GM21737 (cell line): ENCODE results near the gene MUC5B.

Experiments used
- ATAC-seq: cut with Tn5 transposase; IDR thresholded peaks from one replicate; pipeline ENCODE4 v1.9.1; 2021; ENCODE audit warnings: mild to moderate bottlenecking, moderate library complexity; ENCODE audit not compliant: unreplicated experiment

The MUC5B gene

DNA sequence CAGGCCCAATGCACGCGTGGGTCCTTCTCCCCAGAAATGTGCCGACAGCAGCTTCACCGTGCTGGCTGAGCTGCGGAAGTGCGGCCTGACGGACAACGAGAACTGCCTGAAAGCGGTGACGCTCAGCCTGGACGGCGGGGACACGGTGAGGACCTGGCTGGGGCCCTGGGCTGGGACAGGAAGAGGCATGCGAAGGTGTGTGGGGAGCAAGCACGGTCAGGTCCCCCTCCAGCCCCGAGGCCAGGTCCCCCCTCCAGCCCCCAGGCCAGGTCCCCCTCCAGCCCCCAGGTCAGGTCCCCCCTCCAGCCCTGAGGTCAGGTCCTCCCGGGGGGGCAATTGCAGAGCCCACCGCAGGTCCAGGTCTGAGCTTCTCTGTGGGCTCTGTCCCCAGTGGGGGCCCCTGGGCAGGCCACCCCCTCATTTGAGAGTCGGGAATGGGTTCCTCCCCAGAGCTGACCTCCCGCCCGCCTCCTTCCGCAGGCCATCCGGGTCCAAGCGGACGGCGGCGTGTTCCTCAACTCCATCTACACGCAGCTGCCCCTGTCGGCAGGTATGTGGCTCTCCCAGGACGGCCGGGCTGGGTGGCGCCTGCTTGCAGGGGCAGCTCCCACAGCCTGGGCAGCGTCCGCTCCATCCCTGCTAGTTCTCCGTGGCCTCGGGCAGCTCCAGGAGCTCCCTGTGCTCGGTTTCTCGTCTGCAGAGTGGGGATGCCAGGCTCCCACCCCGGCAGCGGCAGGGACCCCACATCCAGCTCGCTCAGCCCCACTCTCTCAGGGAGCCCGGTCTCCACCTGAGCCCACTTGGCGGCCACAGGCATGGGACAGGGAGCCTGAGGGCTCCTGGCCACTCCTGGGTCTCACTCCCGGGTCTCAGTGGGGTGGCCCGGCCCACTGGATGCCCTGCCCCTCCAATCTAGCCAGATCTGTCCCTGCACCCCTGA is 7.9 kb downstream of the MUC5B start:
- no peak for ATAC-seq

DNA sequence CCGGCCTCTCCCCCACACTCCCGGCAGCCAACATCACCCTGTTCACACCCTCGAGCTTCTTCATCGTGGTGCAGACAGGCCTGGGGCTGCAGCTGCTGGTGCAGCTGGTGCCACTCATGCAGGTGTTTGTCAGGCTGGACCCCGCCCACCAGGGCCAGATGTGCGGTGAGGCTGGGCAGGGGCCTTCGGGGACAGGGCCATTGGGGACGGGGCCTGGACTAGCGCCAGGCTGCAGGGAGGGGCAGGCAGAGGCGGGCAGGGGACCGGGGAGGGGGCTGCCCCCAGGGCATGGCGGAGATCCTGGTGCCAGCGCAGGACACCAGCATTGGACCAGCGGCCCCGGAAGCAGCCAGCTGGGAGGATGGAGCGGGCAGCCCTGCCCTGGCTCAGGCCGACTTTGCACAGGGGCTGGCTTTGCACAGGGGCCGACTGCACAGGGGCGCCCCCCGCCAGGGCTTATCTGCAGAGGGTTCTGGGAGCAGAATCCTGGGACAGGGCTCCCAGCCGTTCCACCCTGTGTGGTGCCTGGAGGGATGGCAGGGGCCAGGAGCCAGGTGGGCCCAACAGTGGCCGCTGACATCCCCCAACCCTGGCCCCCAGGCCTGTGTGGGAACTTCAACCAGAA is 8.6 kb downstream of the MUC5B start:
- ATAC-seq: no peak

DNA sequence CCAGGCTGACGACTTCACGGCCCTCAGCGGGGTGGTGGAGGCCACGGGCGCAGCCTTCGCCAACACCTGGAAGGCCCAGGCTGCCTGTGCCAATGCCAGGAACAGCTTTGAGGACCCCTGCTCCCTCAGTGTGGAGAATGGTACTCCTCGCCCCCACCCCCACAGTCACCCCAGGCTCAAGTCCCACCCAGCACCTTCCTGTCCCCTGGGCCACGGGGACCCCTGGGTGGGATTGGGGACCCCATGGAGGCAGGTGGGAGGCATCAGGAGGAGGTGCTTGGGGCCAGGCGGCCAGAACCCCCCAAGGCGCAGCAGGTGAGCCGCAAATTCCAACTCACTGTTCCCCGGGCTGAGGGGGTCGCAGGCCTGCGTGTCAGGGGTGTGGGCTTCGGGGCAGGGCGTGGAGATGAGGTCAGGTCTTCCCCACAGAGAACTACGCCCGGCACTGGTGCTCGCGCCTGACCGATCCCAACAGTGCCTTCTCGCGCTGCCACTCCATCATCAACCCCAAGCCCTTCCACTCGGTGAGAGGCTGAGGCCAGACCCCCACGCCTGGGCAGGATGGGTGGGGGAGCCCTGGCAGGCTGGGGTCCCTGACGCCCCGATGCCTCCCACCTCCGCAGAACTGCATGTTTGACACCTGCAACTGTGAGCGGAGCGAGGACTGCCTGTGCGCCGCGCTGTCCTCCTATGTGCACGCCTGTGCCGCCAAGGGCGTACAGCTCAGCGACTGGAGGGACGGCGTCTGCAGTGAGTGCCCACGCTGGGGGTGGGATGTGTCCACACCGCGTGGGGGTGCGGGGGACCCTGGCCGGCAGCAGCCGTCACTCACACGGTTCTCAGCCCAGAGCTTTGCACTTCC is 9.4 kb downstream of the MUC5B start:
- ATAC-seq: no peak

DNA sequence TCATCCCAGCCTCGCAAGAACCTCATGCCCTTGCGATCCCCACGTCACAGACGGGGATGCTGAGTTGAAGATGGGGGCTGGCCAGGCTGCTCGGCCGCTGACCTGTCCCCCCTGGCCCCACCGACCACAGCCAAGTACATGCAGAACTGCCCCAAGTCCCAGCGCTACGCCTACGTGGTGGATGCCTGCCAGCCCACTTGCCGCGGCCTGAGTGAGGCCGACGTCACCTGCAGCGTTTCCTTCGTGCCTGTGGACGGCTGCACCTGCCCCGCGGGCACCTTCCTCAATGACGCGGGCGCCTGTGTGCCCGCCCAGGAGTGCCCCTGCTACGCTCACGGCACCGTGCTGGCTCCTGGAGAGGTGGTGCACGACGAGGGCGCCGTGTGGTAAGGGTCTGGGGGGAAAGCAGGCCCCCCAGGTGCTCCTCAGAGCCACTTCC is 10.0 kb downstream of the MUC5B start:
- no peak for ATAC-seq

DNA sequence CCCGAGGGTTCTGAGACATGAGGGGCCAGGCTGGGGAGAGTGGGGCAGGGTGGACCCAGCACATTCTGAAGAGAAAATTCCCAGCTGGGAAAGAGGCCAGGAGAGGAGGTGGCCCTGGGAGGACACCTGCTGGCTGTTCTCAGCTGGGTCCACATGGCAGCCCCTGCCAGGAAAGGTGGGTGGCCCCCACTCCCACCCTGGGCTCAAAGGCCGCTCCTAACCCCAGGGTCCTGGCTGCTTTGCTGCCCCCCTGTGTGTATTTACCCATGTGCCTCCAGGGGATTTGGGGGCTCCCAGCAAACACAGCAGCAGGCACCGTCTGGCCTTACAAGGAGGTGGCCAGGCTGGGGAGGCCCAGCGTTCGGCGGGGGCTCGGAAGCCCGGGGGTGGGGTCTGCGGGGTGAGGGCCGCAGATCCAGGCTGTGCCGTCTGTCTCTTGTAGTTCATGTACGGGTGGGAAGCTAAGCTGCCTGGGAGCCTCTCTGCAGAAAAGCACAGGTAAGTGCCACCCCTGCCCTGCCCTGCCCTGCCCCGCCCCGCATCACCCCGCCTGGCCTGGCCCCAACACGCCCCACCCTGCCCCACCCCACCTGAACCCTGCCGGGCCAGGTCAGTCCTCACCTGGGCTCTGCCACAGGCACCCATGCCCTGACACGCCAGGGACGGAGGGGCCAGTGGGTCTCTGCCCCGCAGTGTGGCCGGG is 10.6 kb downstream of the MUC5B start:
- ATAC-seq: no peak

DNA sequence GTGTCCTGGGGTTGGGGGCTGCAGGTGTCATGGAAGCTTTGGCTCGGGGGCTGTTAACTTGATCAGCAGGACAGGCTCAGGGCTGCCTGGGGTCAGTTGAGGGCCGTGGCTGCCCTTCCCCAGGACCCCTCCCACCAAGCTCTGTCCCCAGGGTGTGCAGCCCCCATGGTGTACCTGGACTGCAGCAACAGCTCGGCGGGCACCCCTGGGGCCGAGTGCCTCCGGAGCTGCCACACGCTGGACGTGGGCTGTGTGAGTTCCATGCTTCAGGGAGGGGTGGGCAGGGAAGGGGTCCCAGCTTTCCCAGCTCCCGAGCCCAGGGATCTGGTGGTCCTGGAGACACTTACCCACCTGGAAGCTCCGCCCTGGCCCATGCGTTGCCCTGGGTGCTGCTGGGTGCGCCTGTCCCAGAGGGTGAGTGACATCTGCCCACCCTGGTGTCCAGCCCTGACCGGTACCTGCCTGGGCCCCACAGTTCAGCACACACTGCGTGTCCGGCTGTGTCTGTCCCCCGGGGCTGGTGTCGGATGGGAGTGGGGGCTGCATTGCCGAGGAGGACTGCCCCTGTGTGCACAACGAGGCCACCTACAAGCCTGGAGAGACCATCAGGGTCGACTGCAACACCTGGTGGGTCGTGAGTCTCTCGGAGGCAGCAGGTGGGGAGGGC is 11.3 kb downstream of the MUC5B start:
- no peak for ATAC-seq

DNA sequence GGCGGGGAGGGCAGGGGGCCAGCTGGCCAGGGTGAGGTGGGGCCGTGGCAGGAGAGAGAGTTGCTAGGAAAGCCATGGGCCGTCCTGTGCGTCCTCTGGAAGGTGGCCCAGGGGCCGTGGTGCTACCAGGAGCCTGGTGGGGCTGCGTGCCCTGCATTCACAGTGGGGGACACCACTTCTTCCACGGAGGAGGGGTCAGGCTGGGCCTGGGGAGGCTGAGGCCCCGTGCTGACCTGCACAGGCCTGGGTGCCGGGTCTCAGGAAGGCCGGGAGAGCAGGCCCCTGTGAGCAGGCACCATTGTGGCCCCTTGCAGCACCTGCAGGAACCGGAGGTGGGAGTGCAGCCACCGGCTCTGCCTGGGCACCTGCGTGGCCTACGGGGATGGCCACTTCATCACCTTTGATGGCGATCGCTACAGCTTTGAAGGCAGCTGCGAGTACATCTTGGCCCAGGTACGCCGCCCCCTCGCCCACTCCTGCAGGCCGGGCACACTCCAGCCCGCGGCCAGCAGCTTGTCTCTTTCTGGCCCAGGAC is 12.0 kb downstream of the MUC5B start:
- ATAC-seq: no peak

DNA sequence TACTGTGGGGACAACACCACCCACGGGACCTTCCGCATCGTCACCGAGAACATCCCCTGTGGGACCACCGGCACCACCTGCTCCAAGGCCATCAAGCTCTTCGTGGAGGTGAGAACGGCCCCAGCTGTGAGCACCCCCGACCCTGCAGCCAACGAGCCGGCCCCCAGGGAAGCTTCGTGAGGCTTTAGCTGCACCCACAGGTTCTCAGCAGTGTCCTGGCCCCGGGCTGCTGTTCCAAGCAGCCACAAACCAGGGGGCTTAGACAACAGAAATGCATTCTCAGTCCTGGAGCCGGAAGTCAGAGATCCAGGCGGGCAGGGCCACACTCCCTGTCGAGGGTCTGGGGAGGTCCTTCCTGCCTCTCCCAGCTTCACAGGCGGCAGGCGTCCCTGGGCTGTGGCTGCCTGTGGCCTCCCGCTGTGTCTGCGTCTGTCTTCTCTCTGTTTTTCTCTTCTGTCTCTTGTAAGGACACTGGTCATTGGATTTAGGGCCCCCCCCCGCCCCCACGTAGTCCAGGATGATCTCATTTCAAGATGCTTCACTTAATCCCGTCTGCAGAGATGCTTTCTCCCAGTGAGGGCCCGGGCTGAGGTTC is 12.5 kb downstream of the MUC5B start:
- no peak for ATAC-seq

DNA sequence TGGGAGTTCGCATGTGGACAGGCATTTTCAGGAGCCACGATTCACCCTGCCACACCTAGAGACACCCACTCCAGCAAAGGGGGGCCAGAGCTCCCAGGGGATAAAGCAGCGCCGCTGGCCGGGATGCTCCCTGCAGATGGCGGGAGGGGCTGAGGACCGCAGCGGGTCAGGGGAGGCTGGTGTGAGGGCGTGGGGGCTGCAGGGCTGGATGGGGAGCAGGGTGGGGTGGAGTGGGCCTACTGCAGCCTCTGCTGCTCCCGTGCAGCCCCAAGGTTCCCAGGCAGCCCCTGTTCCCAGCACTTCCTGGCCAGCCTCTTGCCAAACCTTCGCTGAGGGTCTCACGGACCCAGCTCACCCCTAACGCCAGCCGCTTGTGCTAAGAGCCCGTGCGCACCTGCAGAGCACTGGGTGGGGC is 13.0 kb downstream of the MUC5B start:
- ATAC-seq: no peak

DNA sequence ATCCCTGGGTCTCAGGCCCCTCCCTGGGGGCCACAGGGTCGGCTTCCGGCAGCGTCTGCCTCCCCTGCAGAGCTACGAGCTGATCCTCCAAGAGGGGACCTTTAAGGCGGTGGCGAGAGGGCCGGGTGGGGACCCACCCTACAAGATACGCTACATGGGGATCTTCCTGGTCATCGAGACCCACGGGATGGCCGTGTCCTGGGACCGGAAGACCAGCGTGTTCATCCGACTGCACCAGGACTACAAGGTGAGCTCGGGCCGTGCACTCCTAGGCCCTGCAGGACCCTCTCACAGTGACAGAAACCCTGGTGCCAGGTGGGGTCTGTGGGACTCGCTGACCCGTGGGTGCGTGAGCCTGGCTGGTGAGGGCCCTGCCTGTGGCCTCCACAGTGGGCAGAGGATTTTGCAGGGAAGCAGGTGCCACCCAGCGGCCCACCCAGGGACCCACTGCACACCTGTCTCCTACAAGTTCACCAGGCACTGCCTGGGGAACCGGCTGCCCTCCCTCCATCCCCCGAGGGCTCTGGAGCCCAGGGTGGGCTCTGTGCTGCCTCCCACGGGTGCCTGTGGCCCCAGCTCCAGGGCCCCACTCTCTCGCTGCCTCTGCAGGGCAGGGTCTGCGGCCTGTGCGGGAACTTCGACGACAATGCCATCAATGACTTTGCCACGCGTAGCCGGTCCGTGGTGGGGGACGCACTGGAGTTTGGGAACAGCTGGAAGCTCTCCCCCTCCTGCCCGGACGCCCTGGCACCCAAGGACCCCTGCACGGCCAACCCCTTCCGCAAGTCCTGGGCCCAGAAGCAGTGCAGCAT is 13.7 kb downstream of the MUC5B start:
- ATAC-seq: no peak

DNA sequence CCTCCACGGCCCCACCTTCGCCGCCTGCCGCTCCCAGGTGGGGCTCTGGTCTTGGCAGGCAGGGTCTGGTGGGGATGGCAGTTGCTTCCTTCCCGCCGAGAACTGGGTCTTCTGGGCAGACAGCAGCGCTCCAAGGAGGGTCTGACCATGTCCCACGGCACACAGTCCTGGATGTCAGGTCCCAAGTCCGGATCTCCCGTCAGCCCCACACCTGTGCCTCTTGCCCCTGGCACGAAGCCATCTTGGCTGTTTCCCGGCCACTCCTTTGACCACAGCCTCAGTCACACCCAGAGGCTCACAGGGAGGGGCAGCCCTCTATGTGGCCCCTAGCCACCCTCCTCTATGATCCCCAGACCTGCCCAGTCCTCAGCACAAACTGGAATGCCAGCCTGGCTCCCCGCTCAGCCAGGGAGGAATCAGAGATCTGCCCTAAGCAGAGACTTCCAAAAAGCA is 14.3 kb downstream of the MUC5B start:
- no peak for ATAC-seq

DNA sequence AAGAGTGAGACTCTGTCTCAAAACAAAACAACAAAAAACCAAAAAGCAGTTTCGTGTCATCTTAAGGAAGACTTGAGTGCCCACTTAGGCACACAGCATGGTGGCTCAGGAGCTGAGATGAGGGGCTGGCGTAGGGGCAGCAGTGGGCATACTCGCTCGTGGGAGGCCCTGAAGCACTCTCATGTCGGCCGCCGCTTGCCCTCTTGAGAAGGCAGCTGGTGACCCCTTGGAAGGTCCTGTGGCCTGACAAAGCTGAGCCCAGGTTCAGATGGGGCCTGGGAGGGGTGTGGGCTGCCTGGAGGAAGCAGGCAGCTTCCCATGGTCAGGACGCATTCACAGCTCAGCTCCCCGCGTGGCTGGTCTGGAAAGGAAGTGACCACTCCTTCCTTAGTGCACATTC is 15.0 kb downstream of the MUC5B start:
- no peak for ATAC-seq

DNA sequence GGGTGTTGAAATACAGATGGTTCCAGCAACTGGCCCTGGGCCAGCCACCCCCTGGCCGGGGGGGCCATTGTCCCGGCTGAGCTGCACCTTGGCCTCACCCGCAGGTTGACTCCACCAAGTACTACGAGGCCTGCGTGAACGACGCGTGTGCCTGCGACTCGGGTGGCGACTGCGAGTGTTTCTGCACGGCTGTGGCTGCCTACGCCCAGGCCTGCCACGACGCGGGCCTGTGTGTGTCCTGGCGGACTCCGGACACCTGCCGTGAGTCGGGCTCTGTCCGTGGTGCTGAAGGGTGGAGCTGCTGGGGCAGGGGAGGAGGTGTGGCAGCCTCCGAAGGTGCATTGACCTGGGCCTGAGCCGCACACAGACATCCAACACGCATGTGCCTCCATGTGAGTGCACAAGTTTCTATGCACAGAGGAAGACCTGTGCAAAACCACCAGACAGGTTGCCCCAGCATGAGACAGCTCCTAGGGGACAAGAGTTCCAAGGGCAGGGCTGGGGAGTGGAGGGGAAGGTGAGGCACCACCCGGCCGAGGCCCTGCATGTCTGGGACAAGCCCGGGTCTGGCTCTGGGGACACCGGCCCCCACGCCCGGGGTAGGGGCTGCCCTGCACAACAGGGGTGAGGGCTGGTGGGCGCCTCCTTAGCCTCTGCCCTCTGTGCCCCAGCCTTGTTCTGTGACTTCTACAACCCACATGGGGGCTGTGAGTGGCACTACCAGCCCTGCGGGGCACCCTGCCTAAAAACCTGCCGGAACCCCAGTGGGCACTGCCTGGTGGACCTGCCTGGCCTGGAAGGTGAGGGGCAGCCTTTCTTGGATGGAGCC is 16.1 kb downstream of the MUC5B start:
- no peak for ATAC-seq

DNA sequence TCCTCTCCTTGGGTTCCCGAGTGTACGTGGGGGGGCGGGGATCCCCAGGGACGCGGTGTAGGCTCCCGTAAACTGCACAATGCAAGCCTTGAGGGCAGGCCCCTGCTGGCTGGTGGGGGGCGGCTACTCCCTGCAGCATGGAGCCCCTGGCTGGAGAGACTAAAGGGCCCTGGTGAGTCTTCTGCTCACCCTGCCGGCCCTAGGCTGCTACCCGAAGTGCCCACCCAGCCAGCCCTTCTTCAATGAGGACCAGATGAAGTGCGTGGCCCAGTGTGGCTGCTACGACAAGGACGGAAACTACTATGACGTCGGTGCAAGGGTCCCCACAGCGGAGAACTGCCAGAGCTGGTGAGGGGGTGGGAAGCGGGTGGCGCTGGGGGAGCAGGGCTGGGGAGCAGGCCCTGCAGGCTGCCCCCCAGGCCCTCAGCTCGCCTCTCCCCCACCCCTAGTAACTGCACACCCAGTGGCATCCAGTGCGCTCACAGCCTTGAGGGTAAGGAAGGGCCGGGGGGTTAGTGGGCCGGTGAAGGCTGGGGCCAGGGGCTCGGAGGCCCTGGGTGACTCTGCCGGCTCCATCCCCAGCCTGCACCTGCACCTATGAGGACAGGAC is 16.8 kb downstream of the MUC5B start:
- no peak for ATAC-seq

DNA sequence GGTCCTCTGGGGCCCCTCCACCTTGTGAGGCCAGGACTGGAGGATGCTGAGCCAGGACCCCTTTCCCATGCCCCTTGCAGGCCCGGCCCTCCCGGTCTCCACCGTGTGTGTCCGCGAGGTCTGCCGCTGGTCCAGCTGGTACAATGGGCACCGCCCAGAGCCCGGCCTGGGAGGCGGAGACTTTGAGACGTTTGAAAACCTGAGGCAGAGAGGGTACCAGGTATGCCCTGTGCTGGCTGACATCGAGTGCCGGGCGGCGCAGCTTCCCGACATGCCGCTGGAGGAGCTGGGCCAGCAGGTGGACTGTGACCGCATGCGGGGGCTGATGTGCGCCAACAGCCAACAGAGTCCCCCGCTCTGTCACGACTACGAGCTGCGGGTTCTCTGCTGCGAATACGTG is 17.9 kb downstream of the MUC5B start:
- ATAC-seq: no peak

DNA sequence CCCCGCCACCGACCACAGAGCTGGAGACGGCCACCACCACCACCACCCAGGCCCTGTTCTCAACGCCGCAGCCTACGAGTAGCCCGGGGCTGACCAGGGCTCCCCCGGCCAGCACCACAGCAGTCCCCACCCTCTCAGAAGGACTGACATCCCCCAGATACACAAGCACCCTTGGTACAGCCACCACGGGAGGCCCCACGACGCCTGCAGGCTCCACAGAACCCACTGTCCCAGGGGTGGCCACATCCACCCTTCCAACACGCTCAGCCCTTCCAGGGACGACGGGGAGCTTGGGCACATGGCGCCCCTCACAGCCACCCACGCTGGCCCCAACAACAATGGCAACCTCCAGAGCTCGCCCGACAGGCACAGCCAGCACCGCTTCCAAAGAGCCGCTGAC is 18.8 kb downstream of the MUC5B start:
- no peak for ATAC-seq

DNA sequence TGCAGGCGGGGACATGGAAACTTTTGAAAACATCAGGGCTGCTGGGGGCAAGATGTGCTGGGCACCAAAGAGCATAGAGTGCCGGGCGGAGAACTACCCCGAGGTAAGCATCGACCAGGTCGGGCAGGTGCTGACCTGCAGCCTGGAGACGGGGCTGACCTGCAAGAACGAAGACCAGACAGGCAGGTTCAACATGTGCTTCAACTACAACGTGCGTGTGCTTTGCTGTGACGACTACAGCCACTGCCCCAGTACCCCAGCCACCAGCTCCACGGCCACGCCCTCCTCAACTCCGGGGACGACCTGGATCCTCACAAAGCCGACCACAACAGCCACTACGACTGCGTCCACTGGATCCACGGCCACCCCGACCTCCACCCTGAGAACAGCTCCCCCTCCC is 19.4 kb downstream of the MUC5B start:
- ATAC-seq: no peak
